SIG-M5 treated with dmso at 0.1 percent for 504 hours (cell line): ENCODE measurements around the gene ZFYVE28.

ENCODE experiments used
- DNase-seq: peaks from one replicate; lab custom pipeline; 2025; ENCODE audit not compliant: unreplicated experiment; lab: John Stamatoyannopoulos, UW

The ZFYVE28 gene

DNA sequence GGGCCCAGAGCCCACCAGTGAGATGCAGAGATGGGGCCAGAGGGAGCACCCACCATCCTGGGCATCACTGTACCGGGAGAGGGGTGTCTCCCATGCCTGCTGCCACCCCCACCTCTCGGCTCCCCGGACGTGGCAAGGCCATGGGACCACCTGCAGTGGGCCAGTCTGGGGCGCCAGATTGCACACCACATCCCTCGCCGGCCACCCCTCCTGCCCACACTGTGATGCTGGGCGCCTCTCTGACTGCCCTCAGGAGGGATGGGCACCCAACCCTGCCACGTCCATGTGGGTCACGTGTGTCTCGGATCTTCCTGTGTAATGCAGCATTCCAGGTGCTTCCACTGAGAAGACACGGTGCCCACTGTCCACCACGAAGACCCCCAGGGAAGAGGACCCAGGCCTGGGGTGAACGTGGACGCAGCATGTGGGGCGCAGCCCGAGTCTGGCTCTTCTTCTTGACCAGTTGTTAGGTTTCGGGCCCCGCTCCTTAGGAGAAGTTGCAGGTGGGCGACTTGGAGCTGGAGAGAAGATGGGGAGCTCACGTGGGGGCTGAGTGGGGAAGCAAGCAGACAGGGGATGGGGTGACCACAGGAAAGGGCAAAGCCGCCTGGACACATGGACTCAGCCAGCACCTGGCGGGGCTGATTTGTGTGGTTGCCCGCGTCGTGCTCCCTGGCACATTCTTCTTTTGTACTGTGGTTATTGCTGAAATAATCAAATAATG, 47.7 kb downstream of the ZFYVE28 start:
- no peak for DNase-seq

- no peak for DNase-seq
Observed at GRCh38 chr4:2368746-2369437, 49.6 kb downstream of the ZFYVE28 start.

DNA sequence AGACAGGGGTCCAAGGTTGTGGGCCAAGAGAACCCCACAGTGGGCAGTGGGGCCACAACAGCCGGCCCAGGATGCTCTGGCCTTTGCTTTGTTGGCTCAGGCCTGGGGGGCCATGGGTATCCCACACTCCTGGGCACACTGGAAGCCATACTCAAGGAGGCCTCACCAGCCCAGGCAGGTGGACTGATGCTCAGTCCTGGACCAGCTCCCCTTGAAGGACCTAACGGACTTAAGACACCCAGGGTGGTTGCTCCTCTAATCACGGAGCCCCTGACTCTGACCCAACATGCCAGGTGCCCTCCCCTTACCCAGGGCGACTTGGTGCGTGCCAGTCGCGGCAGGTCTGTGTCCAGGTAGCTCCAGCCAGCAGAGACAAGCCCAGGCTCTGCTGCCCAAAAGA, 50.8 kb downstream of the ZFYVE28 start:
- DNase-seq = no peak

GRCh38 chr4:2366252-2367192, 51.9 kb downstream of the ZFYVE28 start:
- DNase-seq = no peak

DNA sequence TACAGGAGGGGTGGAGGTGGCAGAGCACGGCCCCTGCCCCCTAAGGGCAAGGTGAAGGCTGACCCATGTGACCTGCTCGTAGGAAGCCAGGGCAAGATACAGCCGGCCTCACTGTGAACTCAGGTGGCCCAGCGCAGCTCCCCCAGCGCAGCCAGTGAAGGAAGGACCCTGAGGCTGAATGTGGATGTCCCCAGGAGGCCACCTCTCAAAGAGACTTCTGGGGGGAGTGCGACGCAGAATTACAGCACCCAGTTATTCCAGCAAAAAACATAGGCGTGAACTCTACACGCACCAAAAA, 52.6 kb downstream of the ZFYVE28 start:
- no peak for DNase-seq

DNA sequence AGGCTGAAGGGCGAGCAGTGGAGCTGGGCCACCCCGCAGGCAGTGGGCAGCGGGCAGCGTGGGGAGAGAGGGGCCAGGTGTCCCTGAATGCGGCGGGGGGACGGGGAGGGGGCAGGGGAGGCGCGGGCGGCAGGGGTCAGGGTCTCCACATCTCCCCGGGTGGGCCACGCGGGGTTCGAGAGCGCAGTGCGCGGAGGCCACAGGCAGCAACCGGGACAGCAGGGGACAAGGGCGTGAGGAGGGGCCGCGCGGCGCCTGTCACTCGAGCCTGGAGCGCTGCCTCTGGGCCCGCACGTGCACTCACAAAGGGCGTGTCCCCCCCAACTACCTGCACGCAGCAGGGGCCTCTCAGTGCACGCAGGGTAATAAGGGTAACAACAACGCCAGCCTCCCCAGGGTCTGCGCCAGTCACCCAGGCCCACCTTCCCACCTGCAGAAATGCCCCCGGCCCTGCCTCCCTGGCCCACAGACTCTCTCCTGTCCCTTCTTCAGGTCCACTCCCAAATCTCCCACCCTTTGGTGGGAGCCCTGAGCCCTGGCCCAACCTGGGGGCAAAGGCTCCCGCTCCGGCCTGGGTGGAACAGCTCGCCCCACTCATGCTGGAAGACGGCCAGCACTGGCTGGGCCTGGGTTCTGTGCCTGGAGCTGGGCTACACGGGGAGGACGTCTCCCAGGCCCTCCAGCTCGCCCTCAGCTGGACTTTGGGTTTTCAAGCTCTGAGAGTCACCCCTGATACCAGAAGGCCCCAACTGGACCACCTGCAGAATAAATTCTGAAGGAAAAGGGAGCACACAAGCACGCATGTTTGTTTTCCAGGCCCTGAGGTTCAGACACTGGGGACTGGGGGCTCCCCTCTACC, 53.2 kb downstream of the ZFYVE28 start:
- DNase-seq = no peak

DNA sequence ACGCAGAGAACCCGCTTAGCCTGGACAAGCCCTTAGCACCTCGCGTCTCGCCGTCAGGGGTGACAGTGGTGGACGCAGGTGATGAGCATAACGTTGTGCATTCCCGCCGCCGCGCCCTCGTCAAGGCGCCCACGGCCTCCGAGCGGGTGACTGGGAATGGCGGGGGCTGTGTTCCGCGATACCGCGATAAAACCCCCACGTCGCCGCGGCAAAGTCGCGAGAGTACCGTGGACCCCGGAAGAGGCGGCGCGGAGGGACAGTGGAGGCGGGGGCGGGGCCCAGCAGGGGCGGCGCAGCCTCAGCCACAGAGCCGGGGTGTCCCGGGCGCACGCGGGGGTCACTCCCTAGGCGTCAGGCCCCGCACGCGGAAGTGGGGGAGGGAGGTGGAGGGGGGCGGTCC, 53.8 kb downstream of the ZFYVE28 start:
- no peak for DNase-seq

DNA sequence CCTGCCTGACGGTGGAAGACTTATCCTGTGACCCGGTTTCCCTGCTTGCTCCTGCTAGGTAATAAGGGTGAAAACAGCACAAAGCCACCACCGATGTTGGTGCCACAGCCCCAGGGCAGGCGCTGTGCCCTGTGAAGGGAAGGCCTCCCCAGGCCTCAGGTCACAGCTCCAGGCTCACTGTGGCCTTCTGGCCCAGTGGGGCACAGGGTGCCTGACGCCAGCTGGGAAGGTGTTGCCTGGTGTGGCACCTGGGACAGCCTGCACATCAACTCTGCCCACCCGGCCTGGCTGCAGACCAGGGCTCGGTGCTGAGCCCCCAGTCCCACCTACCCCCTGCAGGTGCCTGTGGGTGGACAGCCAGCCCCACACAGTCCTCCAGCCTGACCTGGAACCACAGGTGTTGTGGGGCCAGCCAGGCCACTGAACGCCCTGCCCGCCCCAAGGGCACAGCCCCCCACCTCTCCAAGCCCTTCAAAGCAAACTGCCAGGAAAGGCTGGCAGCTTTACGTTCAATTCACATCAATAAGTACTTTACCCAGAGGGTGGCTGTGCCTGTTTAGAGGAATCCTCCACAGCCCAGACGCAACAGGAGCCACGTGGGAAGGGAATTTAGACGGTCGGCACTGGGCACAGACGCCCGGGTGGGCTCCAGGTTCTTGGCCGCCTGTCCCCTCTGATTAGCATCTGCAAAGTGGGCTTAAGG, 54.3 kb downstream of the ZFYVE28 start:
- no peak for DNase-seq

DNA sequence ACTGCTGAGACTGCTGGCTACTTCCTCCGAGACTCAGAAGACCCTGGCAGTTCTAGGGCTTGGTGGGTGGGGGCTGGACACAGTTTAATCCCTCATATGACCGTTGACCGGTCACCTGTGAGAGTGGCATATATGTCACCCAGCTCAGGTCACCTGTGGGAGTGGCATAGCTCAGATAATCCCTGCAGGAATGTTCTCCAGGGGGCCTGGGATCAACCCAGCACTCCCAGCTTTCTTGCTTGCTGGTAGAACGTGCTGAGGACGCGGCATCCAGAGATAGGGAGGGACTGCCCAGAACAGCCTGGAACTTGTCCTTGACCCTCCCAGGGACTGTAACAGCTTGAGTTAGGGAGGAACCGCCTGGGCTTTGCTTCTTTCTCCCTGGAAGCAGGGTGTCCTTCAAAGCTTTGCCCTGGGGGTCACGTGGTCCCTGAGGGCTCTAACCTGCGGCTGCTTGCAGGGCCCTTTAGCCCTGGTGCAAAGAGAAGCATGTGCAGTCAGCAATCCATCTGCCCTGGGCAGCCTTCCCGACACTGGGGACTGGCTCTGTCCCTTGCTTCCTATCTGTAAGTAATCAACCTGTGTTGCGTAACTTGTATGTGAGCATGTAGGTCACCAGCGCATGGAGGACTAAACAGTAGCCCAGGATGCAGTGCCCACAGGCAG, 55.3 kb downstream of the ZFYVE28 start:
- no peak for DNase-seq

DNA sequence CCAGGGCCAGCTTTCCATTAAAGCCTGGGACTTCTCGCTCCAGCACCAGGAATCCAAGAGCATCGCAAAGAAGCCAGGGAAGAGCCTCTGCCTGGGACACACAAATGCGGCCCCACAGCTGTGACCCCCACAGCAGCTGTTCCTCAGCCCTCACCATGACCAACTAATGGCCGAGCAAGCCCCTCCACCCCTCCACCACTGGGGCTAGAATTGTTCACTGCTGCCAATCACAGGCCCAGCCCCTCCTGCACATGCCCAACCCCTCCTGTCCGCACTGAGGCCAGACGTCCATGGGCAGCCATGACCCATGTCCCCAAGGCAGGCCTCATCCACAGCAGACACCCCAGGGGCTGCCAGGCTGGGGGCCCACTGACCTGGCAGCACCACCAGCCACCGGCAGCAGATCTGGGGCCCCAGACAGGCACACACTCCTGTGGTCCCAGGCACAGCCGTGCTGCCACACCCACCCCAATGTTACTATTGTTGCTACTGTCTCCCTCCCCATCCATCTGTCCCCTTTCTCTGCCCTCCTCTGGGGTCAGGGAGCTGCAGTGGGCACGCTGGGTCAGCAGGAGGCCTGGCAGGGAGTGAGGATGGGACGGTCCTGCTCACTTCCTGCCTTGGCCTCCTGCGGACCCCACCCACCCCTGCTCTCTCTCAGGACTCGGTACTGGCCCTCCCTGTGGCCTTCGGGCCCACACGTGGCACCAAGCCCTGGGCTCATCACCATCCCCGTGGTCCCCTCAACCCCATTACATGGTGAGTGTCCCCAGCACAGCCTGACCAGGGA, 56.0 kb downstream of the ZFYVE28 start:
- no peak for DNase-seq

- DNase-seq = no peak
Observed at GRCh38 chr4:2361366-2362265, 56.8 kb downstream of the ZFYVE28 start.

DNA sequence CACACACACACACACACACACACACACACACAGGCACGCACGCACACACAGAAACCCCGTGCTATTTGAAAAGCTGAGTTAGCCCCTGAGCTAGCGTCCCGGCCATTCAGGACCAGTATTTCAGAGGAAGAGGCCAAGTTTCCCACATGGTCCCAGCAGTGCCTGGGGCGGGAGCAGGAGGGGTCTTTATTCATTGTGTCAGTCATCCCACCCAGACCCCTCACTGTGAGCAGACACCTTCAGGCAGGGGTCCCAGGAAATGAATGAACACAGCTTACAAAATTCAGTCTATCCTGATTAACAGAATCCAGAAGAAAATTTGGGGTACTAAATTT, 58.1 kb downstream of the ZFYVE28 start:
- DNase-seq = no peak

DNA sequence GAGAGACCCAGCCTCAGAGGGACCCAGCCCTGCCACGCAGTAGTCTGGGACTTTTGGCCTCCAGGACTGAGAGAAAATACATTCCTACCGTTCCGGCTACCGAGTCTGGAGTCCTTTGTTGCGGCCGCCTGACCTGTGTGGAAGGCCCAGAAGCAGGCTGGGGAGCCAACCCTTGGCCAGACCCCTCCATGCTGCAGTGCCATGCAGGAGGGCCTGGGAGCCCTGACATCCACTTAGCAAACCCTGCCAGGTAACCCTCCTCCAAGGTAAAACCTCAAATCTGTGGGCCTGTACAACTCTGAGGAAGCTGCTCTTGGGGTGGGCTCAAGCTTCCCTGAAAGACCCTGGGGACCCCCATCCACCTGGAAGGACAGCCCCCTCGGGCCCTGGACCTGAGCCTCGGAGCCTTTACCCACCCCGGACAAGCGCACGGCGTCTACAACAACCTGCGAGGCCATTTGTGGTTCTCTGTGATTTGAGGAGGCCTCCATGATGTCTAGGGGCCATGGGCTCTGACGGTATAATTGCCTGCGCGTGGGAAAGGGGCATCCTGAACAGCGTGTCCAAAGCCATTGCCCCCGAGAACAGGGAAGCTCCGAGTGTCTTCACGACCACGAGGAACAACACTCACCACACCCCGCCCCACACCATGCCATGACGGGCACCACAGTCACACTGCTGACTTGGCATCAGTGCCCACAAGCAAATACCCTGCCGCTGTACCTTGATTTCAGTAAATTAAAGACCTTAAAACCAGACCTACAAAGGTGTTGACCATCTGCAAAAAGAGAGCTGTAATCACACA, 58.7 kb downstream of the ZFYVE28 start:
- no peak for DNase-seq

GRCh38 chr4:2357821-2358745, 60.4 kb downstream of the ZFYVE28 start:
- DNase-seq = no peak

DNA sequence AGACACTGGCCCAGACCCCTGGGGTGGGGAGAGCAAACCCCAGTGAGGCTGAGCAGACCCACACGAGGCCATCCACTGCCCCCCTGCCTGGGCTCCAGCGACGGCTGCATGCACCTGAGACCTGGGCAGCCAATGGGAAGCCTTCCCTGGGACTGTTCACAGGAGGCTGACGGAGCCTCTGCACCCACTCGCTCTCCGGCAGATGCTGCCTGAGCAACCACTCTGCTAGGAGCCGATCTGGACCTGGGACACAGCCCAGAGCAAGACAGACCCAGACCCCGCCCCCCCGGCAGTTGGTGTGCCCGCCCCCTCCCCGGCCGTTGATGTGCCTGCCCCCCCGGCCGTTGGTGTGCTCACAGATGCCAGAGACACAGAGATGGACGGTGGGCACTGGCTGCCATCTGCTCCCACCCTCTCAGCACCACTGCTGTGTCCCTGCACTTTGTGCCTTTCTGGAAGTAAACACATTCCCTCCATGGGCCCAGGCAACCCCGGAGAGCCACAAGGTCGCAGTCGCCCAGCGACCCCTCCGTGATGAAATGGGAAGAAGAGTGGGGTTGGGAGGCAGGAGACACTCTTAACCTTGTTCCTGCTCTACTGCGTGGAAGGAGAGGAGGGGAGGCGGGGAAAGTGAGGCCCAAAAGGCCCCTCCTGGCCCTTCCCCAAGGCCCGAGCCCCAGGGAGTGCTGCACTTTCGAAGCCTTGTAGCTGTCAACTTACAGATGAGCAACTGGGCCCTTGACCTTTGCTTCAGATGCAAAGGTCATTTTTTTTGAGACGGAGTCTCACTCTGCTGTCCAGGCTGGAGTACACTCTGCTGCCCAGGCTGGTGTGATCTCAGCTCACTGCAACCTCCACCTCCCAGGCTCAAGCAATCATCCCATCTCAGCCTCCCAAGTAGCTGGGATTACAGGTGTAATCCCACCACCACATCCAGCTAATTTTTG, 62.0 kb downstream of the ZFYVE28 start:
- no peak for DNase-seq
